GM12801 (cell line): ENCODE results near the gene MYO9B.

Experiments used
- TF ChIP-seq, protein P1 (sequence below): IDR thresholded peaks from one replicate; pipeline ENCODE4 v1.5.1; 2011; ENCODE audit warnings: control low read depth; ENCODE audit not compliant: insufficient read length; ENCODE audit errors: extremely low read depth

The MYO9B gene

GRCh38 chr19:17075864-17076542 lies 426 bp downstream of the MYO9B start:
- TF ChIP-seq, protein P1, sequence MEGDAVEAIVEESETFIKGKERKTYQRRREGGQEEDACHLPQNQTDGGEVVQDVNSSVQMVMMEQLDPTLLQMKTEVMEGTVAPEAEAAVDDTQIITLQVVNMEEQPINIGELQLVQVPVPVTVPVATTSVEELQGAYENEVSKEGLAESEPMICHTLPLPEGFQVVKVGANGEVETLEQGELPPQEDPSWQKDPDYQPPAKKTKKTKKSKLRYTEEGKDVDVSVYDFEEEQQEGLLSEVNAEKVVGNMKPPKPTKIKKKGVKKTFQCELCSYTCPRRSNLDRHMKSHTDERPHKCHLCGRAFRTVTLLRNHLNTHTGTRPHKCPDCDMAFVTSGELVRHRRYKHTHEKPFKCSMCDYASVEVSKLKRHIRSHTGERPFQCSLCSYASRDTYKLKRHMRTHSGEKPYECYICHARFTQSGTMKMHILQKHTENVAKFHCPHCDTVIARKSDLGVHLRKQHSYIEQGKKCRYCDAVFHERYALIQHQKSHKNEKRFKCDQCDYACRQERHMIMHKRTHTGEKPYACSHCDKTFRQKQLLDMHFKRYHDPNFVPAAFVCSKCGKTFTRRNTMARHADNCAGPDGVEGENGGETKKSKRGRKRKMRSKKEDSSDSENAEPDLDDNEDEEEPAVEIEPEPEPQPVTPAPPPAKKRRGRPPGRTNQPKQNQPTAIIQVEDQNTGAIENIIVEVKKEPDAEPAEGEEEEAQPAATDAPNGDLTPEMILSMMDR, result no peak

- TF ChIP-seq, protein P1, result no peak
Observed at GRCh38 chr19:17076543-17076991, 990 bp downstream of the MYO9B start.

DNA sequence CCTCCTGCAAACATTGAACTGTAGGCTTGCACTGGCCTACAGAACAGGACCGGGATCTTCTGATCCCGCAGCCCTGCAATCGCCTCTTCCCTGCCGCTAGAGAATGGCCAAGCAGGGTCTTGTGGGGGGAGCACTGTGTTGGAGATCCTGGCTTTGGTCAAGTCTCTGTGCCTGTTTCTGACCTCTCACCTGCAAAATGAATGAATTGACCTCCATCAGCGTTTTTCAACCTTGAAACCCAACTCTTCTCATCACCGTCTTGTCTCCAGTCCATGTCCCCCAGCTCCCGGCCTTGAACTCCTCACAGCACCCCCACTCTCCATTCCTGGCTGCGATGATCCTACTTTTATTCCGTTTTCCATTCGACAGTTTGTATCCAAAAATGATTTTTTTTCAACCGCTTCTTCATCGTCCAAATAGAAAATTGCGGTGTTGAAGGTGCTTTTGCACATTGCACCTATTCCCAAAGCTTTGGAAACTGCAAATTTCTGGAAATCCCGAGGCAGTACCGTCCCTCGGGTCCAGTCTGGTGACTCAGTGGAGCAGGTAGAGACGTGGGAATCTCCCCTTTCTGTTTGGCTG lies 2.0 kb downstream of the MYO9B start:
- TF ChIP-seq, protein P1, result no peak

- TF ChIP-seq, protein P1, result no peak
Observed at GRCh38 chr19:17078036-17078919, 2.7 kb downstream of the MYO9B start.

DNA sequence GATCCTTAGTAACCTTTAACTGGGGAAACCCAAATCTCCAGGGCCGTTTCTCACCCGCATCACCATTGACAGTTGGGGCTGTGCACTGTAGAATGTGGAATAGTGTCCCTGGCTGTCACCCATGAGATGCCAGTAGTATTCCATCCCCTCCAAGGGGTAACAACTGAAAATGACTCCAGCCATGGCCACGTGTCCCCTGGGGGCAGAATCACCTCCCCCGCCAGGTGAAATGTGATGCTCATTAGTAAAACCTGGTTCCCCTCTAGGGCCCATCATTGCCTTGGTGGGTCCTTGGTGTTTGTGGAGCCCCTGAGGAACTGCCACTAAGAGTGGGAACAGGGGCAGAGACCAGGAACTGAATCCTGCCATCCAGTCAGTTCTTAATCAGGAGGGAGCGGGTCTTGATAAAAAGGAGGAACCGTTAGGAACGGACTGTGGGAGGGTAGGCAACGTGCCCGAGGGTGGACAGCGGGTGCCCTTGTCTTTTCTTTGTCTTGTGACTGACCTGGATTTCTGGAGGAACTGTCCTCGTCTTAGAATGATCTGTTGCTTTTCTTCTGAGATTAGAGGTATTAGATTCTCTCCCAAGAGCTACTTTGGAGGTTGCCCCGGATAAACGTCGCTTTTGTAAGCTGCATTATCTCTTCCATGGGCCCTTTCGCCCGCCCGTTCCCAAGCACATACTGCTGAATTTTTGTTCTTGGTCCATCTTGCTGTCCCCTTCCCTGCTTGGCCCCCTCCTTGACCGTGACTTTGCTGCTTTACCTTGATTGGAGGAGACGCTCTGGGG lies 3.5 kb downstream of the MYO9B start:
- TF ChIP-seq, protein P1, result no peak

GRCh38 chr19:17079710-17080439 lies 4.3 kb downstream of the MYO9B start:
- TF ChIP-seq, protein P1, result no peak
